SW 1271 (cell line): Measurements from ENCODE around the gene CEP57L1.

Source experiments
- DNase-seq, 2 experiments: peaks; one replicate each; lab custom pipeline; 2025; lab: John Stamatoyannopoulos, UW

CEP57L1 gene

GRCh38 chr6:109095036-109095834, at the start of gene CEP57L1:
TSS of gene CEP57L1 (plus strand) at chr6:109095507. CDS start at chr6:109145222, 49,715 bp downstream.
- peak; percentile 75 to 97 for DNase-seq

GRCh38 chr6:109048176-109048575, 47.1 kb upstream of the CEP57L1 start:
- DNase-seq: no peak

GRCh38 chr6:109048670-109049415, 46.5 kb upstream of the CEP57L1 start:
- no peak for DNase-seq

DNA sequence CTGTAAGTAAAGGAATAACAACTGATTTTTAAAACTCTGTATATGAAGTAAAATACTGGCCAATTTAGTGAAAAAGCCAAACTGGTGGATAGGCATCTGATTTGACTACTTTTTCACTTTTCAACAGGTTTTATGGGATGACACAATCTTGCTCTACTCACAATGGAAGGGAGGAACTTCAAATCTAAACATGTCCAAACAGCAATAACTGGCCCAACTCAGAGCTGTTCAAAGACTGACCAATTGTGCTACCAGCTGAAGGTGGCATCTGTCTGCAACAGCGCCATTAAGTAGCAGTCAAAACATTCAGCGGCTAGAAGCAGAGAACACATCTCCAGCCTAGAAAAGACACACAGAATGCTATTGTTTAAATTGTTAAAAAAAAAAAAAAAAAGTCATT, 45.3 kb upstream of the CEP57L1 start:
- no peak for DNase-seq

DNA sequence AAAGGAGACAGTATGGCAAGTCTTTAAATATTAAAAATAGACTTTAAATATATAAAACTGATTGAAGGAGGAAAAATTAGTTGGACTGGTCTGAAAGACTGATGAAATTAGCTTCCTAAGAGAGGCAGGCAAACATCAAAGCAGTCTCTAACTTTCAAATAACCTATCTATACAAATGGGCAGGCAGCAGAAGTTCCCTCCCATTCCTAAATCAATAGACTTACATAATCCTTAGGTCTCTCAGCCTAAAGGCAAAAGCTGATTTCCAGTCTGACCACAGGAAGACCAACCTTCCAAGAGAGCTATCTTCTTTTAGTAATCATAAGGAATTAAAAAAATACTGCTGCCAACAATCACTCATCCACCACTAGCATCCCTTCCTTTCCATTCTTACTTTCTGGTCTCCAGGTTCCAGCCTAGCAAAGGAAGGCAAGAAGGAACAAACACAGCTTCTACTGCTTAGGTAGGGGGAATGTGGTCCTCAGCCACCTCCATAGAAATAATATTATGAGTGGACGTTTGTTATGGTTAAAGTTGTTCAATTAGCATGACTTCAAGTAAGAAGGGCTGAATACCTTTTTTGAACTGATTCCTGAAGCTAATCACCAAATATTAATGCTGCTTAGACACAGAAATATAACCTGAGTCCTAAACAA, 44.7 kb upstream of the CEP57L1 start:
- no peak for DNase-seq

- DNase-seq: no peak
Observed at GRCh38 chr6:109051301-109052017, 43.8 kb upstream of the CEP57L1 start.

DNA sequence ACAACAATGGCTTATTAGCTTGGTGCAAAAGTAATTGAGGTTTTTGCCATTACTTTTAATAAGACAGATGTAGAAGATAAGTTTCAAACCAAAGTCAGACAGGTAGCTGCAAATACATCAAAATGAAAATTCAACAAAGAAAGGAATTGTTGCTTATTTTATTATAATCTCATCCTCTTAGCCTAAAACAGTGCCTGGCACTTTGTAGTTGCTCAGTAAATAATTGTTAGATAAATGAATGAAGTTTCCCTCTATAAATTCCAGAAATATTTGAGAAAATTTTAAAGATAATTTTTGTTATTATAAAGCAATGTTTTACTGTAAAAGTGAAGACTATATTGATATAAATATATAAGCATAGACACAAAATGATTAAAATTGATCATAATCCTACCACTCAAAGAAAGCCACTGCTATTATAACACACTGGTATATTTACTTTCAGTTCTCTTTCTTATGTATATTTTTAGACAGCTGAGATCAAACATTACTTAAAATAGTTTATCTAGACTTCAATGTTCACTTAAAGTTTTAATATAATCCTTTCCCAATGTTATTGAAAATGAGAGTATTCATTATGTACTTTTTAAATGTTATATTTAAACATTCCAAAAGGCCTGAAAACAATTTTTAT, 43.2 kb upstream of the CEP57L1 start:
- DNase-seq: no peak

GRCh38 chr6:109052852-109053251, 42.5 kb upstream of the CEP57L1 start:
- DNase-seq: no peak

DNA sequence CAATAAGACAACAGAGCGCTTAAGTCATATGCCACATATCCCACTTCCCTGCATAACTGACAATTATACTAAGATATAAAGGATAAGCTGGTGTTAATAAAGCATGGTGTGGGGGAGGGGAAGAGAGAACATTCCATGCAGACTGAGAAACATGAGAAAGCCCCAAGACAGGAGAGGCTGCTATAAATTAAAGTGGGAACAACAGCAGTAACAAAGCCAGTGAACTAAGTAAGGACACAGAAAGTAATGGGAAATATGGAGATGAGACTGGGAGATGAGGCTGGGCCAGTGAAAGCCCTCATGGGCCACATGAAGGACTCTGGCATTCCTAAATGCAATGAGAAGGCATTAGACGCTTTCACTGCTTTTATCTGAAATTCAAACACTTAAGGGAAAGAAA, 42.0 kb upstream of the CEP57L1 start:
- DNase-seq: no peak

DNA sequence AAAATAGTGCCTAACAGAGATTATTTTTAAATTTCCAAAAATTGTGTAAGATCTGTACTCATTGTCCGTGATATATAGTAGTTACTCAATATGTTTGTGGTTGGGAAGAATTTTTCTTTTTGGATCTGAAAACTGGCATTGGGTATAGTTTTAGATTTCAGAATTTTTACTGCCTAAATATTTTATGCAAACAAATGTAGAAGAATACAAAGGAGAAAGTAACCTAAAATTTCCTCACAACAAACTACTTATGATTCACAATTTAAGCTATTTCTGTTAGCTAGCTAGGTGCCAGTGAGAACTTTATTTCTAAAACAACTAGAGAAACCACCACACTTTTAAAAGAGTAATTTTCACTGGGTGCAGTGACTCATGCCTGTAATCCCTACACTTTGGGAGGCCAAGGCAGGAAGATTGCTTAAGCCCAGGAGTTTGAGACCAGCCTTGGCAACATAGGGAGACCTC, 39.5 kb upstream of the CEP57L1 start:
- no peak for DNase-seq

DNA sequence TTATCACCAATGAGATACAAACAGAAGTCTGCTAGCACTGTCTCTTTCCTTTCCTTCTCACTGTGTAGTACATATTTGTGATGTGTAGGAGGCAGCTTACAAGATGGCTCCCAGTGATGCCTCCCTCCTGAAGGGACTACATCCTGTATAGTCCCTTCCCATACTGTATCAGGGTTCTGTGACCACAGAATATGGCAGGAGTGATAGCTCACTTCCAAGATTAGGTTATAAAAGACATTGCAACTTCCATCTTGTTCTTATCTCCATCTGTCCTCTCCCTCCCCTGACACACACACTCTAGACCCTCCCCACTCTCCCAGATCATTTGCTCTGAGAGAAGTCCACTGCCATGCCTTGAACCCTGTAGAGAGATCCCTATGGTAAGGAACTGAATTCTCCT, 38.6 kb upstream of the CEP57L1 start:
- no peak for DNase-seq

DNA sequence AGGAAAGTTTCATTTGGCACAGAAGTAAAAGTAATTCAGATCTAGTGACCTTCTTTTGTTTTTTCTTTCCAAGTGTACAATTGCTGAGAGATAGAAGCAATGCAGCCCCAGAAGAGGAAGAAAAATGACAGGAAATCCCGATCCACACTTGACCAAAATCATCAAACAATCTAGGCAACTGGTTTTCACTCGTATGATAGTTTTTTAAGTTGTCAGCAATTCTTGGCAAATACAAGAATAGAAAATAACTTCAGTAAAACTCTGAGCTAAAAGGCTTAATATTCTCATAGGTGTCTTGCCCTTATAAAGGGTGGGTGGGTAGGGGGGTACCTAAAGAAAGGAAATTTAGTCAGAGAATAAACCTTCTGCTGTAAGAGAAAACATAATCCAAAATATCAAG, 36.7 kb upstream of the CEP57L1 start:
- no peak for DNase-seq

DNA sequence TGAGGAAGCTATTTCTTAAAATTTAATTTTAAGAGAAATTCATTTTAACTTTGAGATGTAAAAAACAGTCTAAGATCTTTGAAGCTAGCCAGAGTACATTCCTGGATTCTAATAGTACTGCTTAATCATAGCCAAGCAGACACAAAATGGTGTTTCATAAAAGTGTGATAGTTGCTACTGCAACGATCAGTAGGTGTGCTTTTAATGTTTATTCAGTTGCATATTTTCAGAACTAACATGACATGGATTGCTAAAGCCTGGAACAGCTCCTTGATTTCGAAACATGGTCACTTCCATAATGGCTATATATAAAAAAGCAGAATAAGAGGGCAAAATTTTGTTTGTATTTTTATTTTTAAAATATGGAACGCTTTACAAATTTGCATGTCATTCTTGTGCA, 36.2 kb upstream of the CEP57L1 start:
- DNase-seq: no peak

- no peak for DNase-seq
Observed at GRCh38 chr6:109059571-109060021, 35.7 kb upstream of the CEP57L1 start.

GRCh38 chr6:109060571-109060970, 34.7 kb upstream of the CEP57L1 start:
- no peak for DNase-seq

GRCh38 chr6:109062216-109062615, 33.1 kb upstream of the CEP57L1 start:
- DNase-seq: no peak

DNA sequence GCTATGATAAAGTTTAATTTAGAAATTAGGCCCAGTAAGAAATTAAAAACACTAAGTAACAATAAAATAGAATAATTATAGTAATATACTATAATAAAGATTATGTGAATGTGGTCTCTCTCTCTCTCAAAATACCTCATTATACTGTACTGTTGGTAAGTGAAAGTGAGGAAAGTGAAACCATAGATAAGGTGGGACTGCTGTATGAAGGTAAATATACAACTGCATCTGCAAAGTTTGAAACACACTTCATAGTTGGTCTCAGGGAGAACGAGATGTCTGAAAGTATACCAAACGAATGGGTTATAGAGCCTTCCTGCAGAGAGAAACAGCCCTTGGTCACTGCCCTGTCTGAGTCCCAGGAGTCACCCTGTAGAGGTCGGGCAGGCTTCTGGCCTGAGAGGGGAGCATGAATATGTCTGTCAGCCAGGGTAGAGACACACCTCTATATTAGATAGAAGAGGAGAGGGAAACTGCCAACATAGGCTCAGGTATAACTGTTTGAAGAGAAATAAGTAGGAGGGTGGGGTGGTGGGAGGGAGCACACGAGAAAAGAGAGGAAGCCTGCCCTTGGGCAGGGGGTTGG, 32.4 kb upstream of the CEP57L1 start:
- no peak for DNase-seq

DNA sequence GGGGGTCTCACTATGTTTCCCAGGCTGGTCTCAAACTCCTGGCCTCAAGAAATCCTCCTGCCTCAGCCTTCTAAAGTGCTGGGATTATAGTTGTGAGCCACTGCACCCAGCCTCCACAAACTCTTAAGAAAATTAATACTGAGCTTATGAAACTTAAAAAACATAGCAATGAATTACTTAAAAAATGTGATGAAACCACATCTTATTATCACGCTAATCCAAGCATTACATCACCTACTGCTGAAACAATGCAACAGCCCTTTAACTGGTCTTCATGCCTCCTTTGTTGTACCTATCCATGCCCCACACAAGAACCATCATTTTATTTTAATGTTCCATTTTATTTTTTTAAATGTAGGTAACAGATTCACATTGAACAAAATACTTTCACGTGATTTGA, 25.6 kb upstream of the CEP57L1 start:
- DNase-seq: no peak

GRCh38 chr6:109071125-109071917, 24.0 kb upstream of the CEP57L1 start:
- no peak for DNase-seq
